ENCODE data around the gene TAGLN3.
A peak's percentile ranks its signal among the peaks of the same experiment; 100 is the strongest.

TAGLN3 gene

DNA sequence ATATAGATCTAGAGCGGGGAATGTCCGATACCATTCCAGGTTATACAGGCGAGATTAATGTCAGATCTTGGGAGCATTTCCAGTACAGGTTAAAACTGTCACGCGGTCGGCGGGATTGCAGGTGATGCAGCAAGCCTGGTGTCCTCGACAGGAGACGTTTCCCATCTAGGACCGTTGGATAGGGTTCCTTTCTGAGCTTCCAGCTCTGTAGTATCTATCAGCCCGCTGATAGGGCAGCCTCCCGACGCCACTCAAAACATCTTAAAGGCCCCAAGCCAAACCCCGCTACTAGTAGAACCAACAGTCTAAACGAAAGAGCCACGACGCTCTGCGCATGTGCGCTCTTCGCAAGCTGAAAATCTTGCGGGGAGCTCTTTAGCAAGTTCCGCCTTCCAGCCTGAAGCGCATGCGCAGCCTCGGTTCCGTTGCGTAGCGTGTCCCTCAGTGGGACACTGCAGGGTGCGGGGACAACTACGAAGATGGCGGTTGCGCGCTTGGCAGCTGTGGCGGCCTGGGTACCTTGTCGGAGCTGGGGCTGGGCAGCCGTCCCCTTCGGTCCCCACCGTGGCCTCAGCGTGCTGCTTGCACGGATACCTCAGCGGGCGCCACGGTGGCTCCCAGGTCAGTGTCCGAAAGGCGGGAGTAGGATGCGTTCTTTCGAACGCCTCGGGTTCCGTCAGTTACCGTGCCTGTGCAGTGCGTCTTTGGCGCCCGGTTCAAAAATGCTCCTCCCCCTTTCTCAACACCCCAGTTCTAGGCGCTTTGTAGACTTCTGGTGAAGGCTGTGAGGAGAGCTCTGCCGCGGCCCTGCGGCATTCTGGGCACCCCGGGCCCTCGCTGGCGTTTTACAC, 19.9 kb upstream of the TAGLN3 start, which contains the start of gene ABHD10:
Gene ABHD10, plus strand, starts transcription at position 444 of the 851 bp plus-strand sequence. Its CDS starts 36 bp downstream, at position 480.
- DNase-seq (ENCODE audit: low read depth): peak; percentile 99

DNA sequence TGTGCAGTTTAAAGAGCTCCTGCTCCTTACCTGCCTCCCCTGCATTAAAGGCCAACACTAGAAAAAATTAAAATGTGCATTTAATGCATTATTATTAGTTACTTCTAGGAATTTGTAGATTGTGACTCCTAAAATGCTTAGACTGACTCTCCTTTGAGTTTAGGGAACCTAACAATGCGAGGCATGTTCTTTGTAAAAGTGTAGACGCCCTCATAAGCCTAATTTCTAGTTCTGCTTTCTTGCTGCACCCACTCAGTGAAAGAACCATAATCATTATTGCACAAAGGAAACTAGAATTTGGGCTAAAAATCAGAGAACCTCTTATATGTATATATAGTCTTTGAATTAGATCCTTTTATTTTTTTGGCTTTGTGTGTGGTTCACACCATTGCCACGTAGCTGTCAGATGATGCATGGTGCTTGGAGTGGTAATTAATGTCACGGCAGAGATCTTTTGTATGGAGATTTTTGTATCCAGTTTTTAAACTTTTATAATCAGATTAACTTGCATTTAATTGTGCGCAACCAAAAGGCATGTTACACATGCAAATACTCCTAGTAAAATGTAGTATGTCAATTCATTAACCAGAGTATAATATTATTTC, 19.2 kb upstream of the TAGLN3 start:
- peak; percentile 38 for DNase-seq (ENCODE audit: low read depth)

DNA sequence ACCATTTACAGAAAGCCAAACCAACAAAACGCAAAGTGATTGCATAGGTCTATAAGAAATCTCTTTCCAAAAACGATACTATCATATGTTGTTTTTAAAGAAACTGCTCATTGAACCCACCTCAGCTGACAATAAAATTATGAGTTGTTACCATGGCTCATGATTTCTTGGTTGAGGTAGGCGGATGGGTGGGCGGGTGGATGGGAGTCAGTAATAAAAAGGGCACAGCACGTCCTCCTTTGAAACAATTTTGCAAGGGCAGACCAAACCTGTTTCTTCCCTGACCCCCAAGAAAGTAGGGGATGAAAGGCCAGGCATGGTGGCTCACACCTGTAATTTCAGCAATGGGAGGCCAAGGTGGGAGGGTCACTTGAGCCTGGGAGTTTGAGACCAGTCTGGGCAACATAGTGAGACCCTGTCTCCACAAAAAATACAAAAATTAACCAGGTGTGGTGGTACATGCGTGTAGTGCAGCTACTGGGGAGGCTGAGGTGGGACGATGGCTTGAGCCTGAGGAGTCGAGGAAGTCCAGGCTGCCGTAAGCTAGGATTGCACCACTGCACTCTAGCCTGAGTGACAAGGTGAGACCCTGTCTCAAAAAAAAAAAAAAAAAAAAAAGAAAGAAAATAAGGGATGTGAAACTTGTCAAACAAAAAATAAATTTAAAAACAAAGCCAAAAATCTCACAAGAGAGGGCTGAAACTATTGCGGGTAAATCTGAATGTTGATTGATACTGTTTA, 17.8 kb upstream of the TAGLN3 start:
- no peak for DNase-seq (ENCODE audit: low read depth)

DNA sequence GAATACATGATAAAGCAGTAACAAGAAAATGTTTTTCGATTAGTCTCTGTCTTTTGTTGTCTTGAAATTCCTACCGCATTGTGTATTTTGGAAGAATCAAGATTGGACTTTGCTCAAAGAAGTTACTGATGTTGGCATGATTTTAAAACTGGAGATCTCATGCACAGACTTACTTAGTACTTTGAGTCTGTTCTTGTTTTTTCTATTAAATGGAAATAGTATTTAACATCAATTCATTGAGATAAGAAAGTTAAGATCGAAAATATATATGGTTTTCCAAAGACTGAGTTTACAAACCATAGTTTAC, 17.3 kb upstream of the TAGLN3 start:
- no peak for DNase-seq (ENCODE audit: low read depth)

DNA sequence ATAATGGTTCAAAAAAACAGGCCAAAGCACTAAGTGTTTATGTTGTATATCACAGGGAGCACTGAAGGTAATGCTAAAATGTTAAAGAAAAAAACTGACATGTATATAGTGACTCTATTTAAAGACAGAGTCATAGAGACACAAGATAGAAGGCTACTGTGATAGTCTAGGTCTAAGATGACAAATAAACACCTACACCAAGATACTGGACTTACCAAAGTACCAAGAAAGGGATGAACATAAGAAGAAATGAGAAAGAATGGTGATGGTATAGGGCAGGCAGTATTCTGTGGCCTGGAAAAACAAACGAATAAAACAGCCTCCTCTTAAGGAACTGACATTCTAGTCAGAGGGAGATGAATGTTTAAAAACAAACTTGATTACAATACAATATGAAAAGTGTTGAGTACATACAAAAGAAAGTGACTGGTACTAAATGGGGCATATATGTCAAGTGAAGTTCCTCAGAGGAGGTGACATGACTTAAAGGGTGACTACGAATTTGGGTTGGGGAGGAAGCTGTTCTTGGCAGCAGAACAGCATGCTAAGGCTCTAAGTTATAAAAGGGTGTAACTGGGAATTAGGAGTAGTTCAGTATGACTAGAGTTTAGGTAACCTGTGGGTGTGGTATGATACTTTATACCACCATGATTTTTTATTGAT, 14.0 kb upstream of the TAGLN3 start:
- DNase-seq (ENCODE audit: low read depth): no peak

DNA sequence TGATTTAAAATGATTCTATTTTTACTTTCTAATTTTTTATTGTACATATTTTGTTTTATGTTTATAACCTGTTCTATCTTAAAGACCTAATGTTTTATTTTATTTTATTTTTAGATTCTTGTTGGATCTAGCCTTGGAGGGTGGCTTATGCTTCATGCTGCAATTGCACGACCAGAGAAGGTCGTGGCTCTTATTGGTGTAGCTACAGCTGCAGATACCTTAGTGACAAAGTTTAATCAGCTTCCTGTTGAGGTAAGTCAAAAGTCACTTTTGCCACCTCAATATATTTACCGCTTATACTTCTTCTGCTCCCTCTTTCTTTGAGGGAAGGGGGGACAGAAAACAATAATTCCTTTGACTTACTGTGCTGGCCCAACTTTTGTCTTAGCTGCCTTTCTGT, 11.9 kb upstream of the TAGLN3 start:
- DNase-seq (ENCODE audit: low read depth): no peak

DNA sequence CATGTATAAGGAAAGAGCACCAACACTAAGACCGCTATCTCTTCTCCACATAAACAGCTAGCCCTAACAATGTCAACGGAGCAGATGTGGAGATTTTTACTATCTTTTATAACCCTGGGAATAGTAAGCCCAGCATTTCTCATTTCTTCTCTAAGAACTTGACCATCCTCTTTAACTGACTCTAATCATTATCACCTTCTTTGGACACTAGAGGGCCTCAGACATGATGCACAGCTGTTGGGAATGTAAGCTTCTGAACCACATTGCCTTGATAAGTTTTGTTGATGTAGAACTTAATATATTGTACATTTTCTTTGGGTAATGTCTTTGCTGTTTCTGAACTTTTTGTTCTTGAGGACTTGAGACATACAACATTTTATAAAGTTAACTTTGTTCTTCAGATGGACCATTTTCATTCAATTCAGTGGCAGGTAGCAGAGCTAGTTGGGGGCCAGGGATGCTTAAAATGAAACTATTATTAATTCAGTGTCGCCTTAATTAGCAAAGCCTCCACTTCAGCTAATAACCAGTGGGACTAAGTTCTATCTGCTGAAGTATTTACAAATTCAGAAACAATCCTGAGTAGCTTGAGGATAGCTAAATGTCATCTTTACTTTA, 9.6 kb upstream of the TAGLN3 start:
- peak; percentile 73 for DNase-seq (ENCODE audit: low read depth)

DNA sequence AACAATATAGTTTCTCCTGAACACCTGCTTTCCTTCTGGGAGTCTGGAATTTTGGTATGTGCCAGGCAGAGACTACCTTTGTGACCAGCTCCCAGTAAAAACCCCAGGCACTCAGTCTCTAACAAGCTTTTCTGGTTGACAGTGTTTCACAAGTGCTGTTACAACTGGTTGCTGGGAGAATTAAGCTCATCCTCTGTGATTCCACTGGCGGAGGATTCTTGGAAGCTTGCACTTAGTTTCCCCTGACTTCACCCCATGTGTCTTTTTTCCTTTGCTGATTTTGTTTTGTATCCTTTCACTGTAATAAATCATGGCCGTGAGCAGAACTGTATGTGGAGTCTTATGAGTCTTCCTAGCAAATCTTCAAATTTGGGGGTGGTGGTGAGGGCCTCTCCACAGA, 5.7 kb upstream of the TAGLN3 start:
- no peak for DNase-seq (ENCODE audit: low read depth)

DNA sequence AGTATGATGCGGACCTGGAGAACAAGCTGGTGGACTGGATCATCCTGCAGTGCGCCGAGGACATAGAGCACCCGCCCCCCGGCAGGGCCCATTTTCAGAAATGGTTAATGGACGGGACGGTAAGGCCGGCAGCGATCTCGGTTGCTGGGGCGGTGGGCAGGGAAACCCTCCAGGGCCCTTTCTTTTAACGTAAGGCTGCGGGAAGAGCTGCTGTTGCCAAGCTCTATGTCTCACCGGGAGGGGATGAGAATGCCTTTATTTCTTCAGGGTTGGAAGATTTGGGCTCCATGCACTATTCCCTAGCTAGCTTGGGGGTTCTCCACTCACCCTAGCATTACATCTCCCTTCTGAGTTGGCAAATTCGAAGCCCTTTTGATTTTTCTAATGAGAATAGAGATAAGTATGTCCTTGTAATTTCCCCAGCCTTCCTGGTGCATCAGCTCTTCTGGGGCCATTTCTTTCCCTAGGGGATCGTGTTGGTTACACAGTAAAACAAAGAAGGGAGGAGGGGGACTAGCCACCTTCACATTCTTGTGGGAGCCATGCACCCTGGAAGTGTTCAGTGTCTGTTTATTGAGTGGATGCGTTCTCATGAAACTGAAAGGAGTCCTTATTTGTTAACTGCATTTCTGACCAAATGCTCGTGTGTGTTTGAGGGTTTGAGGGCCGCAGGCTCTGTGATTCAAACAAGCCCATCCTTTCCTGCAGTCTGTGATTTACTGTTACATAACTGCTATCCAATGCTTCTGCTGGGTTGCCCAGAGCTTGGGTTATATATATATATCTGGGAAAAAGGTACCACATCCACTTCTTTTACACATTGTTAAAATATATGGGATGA, 982 bp downstream of the TAGLN3 start:
- peak; percentile 16 for DNase-seq (ENCODE audit: low read depth)

DNA sequence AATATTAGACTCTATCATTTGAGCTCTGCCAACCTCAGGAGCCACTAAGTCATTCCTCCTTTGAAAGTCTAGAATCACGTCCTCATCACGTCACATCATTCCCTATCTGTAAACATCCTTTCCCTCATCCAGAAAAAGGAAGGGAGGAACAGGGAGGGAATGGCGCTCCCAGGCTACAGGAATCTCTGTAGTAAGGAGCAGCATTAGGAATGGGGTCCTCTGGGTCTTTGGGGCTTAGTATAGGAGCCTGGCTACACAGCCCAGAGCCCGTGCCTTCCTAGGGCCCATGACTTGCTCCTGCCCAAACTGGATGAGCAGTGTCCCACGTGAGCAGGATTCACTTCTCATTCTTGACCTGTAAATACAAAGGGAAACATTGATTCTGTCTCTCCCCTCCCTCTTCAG, 1.6 kb downstream of the TAGLN3 start:
- DNase-seq (ENCODE audit: low read depth): no peak

DNA sequence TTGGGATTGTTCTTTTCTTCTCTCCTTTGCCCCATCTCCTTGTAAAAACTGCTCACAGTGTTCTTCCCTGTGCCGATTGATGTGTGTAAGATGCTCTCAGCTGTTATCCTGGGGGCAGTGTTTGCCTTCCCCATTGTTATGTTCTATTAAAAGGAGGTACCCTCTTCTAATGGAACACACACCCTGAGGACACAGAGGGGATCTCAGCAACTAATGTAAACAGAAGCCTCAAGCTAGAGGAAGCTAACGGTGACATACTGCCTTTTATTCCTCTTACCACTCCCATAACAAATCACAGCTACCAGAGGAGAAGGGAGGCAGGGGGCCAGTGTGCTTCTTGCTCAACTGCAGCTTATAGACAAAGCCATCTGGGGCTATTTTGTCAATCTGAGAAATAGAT, 2.2 kb downstream of the TAGLN3 start:
- no peak for DNase-seq (ENCODE audit: low read depth)

DNA sequence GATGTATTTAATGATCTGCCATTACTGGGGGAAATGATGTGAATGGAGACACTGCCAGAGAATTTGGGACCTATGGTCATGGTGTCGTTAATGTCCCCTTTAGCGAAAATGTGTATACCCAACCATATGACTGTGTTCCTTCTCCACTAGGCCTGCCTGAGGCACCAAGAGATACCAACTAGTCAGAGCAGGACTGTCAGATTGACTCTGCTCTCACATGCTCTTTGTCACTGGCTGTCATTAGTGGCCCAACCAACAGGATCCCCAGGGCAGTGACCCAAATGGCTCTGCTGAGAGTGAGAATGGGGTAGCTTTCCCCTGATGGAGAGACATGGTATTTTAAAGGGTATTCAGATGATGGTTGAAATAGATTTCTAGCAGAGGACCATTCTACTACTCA, 2.8 kb downstream of the TAGLN3 start:
- DNase-seq (ENCODE audit: low read depth): no peak

DNA sequence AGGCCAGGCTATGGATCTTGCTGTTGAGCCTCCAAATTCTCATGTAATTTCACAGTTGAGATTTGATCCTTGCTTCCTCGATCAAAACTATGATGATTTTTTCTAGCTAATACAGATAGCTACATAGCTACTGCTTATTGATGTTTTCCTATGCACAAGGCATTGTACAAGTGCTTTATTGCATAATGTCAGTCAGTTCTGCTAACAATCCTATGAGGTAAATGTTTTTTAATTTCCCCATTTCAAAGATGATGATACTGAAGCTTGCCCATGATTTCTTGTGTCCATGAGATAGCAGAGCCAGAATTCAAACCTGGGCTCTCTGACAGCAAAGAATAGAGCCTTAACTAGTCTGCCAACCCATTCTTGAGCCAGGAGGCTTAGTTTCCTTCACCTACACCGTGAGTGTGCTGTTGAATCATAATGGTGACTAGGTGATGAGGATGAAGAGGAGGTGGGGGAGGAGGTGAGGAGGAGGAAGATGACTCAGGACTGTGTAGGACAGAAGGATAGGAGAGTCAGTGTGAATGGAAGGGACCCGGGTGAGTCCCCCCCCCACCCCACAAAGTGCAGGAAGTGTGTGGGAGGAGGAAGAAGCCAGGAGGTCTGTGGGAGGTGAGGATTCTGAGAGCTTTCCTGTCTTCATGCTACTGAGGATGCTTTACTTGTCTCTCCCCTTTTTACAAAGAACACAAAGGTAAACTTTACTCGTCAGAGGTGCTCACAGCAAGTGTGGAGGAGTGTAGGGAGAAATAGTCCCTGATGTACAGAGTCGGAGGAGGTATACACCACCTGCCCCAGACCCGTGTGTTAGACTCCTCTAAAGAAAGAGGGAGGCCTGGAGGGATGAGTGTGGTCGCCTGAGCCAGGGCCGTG, 3.6 kb downstream of the TAGLN3 start:
- peak; percentile 32 for DNase-seq (ENCODE audit: low read depth)

DNA sequence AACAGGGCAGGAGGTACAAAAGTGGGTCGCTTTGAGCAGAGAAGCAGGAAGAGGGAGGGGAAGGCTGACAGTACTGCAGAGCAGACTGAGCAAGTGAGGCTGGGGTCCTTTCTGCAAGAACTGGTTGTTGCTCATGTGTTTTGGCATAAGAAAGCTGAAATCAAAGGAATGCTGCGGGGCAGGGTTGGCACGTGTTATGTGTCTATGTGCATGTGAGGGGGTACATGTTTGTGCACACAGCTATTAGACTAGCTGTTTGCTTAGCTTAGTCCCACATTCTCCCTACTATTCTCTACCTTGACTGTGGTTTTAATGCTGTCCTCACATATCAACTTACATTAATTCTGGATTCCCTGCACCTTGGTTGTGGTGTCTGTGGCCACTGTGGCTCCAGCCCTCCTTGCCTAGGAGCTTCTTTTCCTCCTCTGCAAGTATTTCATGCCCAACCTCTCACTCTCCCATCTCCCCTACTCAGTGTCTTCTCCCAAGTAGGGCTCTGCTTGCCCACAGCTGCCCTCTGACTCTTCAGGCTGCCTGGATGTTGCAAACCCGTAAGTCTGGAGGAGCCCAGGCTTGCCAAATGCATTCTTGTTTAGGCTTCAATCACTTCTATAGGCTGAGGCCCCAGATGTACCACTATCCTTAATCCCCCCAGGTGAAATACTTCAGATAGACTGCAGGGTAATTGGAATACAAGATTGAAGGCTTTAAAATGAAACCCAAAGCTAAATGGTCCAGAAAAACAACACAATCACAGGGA, 4.8 kb downstream of the TAGLN3 start:
- DNase-seq (ENCODE audit: low read depth): no peak

DNA sequence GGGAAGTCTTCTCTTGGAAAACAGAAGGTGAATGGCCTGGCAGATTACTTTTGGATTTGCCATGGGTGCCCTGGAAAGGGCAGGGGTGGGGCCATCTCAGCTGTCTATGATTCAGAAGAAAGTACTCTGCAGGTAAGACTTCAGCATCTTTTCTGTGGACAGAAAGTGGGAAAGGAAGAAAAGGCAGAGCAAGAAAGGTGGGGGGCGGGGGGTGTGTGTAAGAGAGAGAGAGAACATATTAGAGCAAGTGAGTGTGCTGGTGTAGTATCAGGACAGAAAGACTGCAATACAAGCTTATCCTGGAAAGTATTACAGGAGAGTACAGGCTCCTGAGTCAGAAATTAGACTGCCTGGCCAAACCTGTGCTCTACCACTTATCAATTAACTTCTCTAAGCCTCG, 5.5 kb downstream of the TAGLN3 start:
- DNase-seq (ENCODE audit: low read depth): no peak

DNA sequence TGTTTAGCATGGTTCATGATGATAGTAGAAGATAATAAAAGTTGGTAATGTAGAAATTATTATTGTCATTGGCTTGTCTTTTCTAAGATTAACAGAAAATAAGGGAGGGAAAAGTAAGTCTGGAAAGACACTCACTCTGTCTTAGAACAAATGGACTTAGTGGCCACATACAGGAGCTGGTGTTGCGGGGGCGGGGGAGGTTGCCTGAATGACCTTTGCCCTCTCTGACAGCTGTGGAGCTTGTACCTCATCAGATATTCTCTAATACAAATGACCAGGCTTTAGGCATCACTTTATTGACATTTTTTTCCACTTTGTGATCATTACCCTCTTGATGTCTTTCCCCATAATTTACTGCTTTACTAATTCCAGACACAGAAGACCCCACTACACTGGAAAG, 5.9 kb downstream of the TAGLN3 start:
- no peak for DNase-seq (ENCODE audit: low read depth)

DNA sequence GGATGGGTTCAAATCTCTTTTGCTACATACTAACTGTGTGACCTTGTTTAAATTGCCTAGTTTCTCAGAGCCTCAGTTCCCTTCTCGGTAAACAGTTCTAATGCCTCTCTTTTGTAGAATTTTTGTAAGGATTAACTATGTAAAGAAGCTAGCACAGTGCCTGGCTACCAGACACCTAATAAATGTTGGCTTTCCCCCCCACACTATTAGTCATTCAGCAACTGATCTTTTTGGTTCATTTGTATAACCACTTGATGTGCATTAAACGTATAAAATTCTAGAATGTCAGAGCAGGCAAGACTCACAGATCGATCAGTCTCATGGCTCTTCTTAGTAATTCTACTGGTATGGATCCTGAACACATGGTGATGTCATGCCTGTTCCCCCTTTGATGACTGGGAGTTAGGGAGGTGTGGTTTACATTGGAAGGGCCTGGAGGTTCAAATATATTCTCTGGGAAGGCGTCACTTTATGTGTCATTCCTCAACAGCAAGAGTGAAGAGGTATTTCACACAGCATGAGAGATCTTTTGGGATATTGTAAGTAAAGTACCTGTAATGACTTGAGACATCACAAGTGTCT, 6.5 kb downstream of the TAGLN3 start:
- DNase-seq (ENCODE audit: low read depth): peak; percentile 34

DNA sequence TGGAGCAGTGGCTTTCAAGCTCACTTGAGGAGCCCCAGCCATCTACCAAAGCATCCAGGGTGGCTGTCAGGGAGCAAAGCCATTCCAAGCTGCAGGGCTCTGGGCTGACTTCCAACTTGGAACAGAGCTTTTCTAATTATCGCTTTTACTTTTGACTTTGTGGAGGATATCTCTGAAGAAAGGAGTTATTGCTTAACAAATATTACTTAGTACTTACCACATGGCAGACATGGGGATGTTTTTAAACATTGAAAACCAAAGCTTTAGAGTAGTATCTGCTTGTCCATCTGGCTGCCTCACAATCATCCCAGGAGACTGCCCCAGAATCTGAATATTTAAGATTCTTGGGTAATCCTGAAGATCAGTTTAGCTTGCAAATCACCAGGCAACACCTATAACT, 8.9 kb downstream of the TAGLN3 start:
- peak; percentile 91 for DNase-seq (ENCODE audit: low read depth)

DNA sequence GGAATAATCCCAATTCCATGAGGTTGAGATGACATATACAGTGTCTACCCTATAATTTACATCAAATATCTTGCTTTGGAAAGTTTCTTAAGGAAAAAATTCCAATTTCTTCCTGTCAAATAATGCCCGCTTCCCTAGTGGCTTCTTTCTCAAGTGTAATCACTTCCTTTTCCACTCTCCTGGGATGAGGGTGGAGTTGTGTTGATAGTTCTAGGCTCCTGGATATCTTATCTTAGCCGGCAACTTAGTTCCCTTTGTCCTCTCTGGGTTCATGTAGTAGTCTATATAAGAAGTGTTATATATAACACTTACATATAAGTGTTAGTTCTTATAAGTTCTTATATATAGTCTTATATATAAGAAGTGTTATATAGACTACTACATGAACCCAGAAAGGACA, 10.9 kb downstream of the TAGLN3 start:
- no peak for DNase-seq (ENCODE audit: low read depth)
